Daoy (cell line): ENCODE results near the gene ERCC2. TPM values are rescaled to one million over a fixed set of nuclear protein-coding genes. Genes with fewer than 3 reads are reported as not detected.

Experiments
- DNase-seq: peaks from one replicate; pipeline ENCODE4 v3.0.0-alpha.2; 2015; ENCODE audit warnings: low read depth
- total RNA-seq: library from RNA; depleted of rRNA; stranded (reverse); fragments of >200 nt; shearing (Covaris generic); gene quantifications from 2 replicates; pipeline ENCODE4 v1.2.3, GENCODE V29; 2014; rRNA removed

Gene ERCC2
- total RNA-seq, 1 experiment from 2014 or later = 16.9 TPM

- no peak for DNase-seq
Measured at GRCh38 chr19:45303269-45304060, 66.9 kb downstream of the ERCC2 start.

- DNase-seq = no peak
Measured at GRCh38 chr19:45302416-45302815, 68.0 kb downstream of the ERCC2 start.

Other genes with a start within 250 kb of the ERCC2 start
- gene NKPD1, start 209.6 kb downstream of the ERCC2 start, total RNA-seq = 0.11 and 1.4 TPM in 2 replicates
- gene TRAPPC6A, start 192.3 kb downstream of the ERCC2 start, total RNA-seq = 4.3 and 8.4 TPM in 2 replicates
- 3.9 and 6.9 TPM in 2 replicates for gene BLOC1S3, start 191.8 kb downstream of the ERCC2 start, total RNA-seq
- 0.17 and 0.39 TPM in 2 replicates for gene EXOC3L2, start 125.2 kb downstream of the ERCC2 start, total RNA-seq
- 2.5 and 8.1 TPM in 2 replicates for gene MARK4, start 119.3 kb downstream of the ERCC2 start, total RNA-seq
- gene CKM, start 47.7 kb downstream of the ERCC2 start, total RNA-seq = 0.06 TPM in 1 of 2 replicates, not detected in the other
- gene KLC3, start 29.8 kb downstream of the ERCC2 start, total RNA-seq = 1.3 and 3.8 TPM in 2 replicates
- gene PPP1R13L, start 34.5 kb upstream of the ERCC2 start, total RNA-seq = 3.7 and 13.4 TPM in 2 replicates
- 24.7 and 32.1 TPM in 2 replicates for gene POLR1G, start 36.1 kb upstream of the ERCC2 start, total RNA-seq
- gene ERCC1, start 53.3 kb upstream of the ERCC2 start, total RNA-seq = 121 and 154 TPM in 2 replicates
- 0.80 and 0.83 TPM in 2 replicates for gene FOSB, start 97.4 kb upstream of the ERCC2 start, total RNA-seq
- 0.98 and 3.5 TPM in 2 replicates for gene RTN2, start 126.5 kb upstream of the ERCC2 start, total RNA-seq
- 0.15 and 0.80 TPM in 2 replicates for gene PPM1N, start 127.9 kb upstream of the ERCC2 start, total RNA-seq
- gene VASP, start 136.9 kb upstream of the ERCC2 start, total RNA-seq = 121 and 175 TPM in 2 replicates
- 7.4 and 8.9 TPM in 2 replicates for gene OPA3, start 214.2 kb upstream of the ERCC2 start, total RNA-seq
- gene GPR4, start 231.6 kb upstream of the ERCC2 start, total RNA-seq = not detected in 2 replicates